Right lobe of liver (tissue), 4 donors: Measurements from ENCODE around the gene HHAT.

Experiments used
- POLR2A ChIP-seq: fragments of 450-650 bp; IDR thresholded peaks from one replicate; pipeline ENCODE4 v1.6.1; 2017; ENCODE audit warnings: antibody characterized with exemption, mild to moderate bottlenecking
- TF ChIP-seq, protein P1 (sequence below), 4 donors: fragments of 200-600 bp in 3 of 4; fragments of 450-650 bp in 1 of 4; IDR thresholded peaks; one replicate each; pipeline versions ENCODE4 v1.5.1 to v1.8.0; 2016 to 2022; ENCODE audit warnings: antibody characterized with exemption in 4 of 4, mild to moderate bottlenecking in 2 of 4
- donor health status: DM: no; HTN: no; CAD: no.
- donor health status: DM: no; HTN: no; CAD: no.
- donor health status: DM: no; HTN: yes; CAD: no.

DNA sequence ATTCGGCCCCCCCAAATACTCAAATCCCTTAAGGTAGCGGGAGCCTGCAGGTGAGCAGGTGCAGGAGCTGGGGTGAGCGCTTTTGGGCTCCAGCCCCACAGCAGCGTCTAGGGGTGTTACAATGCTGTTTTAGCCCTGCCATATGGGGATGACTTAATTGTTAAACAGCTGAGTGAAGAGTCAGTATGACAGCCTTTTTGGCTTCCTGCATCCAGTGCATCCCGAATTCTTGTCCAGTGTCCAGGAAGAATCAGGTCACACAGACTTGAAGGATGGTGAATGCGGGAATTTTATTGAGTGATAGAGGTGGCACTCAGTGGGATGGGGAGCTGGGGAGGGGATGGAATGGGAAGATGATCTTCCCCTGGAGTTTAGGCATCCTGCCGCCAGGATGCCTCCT is 30.4 kb upstream of the HHAT start:
- TF ChIP-seq, protein P1, sequence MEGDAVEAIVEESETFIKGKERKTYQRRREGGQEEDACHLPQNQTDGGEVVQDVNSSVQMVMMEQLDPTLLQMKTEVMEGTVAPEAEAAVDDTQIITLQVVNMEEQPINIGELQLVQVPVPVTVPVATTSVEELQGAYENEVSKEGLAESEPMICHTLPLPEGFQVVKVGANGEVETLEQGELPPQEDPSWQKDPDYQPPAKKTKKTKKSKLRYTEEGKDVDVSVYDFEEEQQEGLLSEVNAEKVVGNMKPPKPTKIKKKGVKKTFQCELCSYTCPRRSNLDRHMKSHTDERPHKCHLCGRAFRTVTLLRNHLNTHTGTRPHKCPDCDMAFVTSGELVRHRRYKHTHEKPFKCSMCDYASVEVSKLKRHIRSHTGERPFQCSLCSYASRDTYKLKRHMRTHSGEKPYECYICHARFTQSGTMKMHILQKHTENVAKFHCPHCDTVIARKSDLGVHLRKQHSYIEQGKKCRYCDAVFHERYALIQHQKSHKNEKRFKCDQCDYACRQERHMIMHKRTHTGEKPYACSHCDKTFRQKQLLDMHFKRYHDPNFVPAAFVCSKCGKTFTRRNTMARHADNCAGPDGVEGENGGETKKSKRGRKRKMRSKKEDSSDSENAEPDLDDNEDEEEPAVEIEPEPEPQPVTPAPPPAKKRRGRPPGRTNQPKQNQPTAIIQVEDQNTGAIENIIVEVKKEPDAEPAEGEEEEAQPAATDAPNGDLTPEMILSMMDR (IDR thresholded peaks at IDR 0.05), result no peak
- no peak for TF ChIP-seq POLR2A
